ENCODE data around the gene TAGAP.

DNA sequence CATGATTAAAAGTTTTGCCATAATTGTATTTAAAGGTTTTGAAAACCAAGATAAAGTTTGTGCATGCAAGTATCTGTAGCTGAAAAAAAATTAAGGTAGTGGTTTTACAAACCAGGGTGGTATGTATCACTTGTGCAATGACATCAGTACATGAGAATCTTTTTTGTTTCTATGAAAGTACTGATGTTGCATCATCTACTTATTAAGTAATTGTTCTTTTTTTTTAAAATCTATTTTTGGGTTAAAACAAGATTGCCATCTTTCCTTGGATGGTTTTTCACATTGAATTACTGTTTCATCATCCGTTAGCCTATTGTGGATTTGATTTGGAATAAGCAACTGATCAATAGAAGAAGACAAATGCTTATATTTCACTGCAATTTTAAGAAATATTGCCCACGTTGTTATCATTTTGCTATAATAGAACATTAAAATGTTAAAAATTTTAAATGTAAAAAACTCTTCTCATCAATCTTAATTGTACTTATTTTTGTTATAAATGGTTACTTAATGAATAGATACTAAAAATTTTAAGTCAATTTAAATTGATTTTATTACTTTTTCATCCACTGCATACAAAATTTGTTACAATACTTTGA, 39.8 kb upstream of the TAGAP start:
- no peak for TF ChIP-seq FOXK2 (IDR thresholded peaks at IDR 0.05)
- no peak for TF ChIP-seq ELF4 (IDR thresholded peaks at IDR 0.05)
- no peak for TF ChIP-seq FOXA1 (IDR thresholded peaks at IDR 0.05)
- no peak for TF ChIP-seq SUZ12 (IDR thresholded peaks at IDR 0.05)
- no peak for TF ChIP-seq LEF1 (IDR thresholded peaks at IDR 0.05; ENCODE audit: borderline replicate concordance)
- no peak for TF ChIP-seq TARDBP (IDR thresholded peaks at IDR 0.05)
- no peak for TF ChIP-seq BHLHE40 (IDR thresholded peaks at IDR 0.05; ENCODE audit: borderline replicate concordance)

Data from HEK293T (cell line).